HepG2 (cell line): ENCODE results near the gene MYH10. TPM values are rescaled to one million over a fixed set of nuclear protein-coding genes. Genes with fewer than 3 reads are reported as not detected.

ENCODE experiments used
- AGO1 ChIP-seq: fragments of 200-400 bp; formaldehyde crosslinking; IDR thresholded peaks from 2 replicates; pipeline ENCODE4 v1.6.1; 2017; ENCODE audit warnings: mild to moderate bottlenecking, low read depth, low read length, moderate library complexity; ENCODE audit not compliant: poor library complexity, severe bottlenecking
- EP300 ChIP-seq, 3 experiments: sonication (generic) in 1 of 3; formaldehyde crosslinking in 1 of 3; IDR thresholded peaks; 2 replicates each; pipeline versions ENCODE4 v1.5.1 to v1.6.1; 2011 to 2020; ENCODE audit warnings: low read depth in 2 of 3, low read length in 2 of 3, borderline replicate concordance in 1 of 3, improper control_type of control experiment in 1 of 3, mild to moderate bottlenecking in 1 of 3, missing genetic modification reagents in 1 of 3, moderate library complexity in 1 of 3
- NR1H2 ChIP-seq: sonication (generic); formaldehyde crosslinking; IDR thresholded peaks from 2 replicates; pipeline ENCODE4 v1.8.1; 2022; ENCODE audit warnings: low read depth, missing genetic modification reagents, borderline replicate concordance
- REPIN1 ChIP-seq: sonication (generic); formaldehyde crosslinking; IDR thresholded peaks from 2 replicates; pipeline ENCODE4 v1.8.0; 2022; ENCODE audit warnings: missing genetic modification reagents, low read depth, mild to moderate bottlenecking, borderline replicate concordance
- SIN3B ChIP-seq: fragments of 150-350 bp; IDR thresholded peaks from 2 replicates; pipeline ENCODE4 v1.6.1; 2014; ENCODE audit warnings: low read length
- TBX3 ChIP-seq: fragments of 450-650 bp; IDR thresholded peaks from 2 replicates; pipeline ENCODE4 v1.6.1; 2017; ENCODE audit warnings: antibody characterized with exemption, mild to moderate bottlenecking, inconsistent platforms, borderline replicate concordance
- TEF ChIP-seq: sonication (generic); formaldehyde crosslinking; IDR thresholded peaks from 2 replicates; pipeline ENCODE4 v1.5.0; 2020; ENCODE audit warnings: missing genetic modification reagents
- TOE1 ChIP-seq: sonication (generic); formaldehyde crosslinking; IDR thresholded peaks from 2 replicates; pipeline ENCODE4 v1.4.0; 2020; ENCODE audit warnings: mild to moderate bottlenecking, missing genetic modification reagents
- WIZ ChIP-seq: sonication (generic); formaldehyde crosslinking; IDR thresholded peaks from 2 replicates; pipeline ENCODE4 v1.5.1; 2020; ENCODE audit warnings: mild to moderate bottlenecking, missing genetic modification reagents
- ZNF10 ChIP-seq: sonication (generic); formaldehyde crosslinking; IDR thresholded peaks from 2 replicates; pipeline ENCODE4 v1.4.0; 2020; ENCODE audit warnings: mild to moderate bottlenecking, low read depth, missing genetic modification reagents, borderline replicate concordance
- ZNF747 ChIP-seq: sonication (generic); formaldehyde crosslinking; IDR thresholded peaks from 2 replicates; pipeline ENCODE4 v1.8.1; 2023; ENCODE audit warnings: missing genetic modification reagents, mild to moderate bottlenecking, borderline replicate concordance
- polyA plus RNA-seq, 8 experiments: library from polyadenylated mRNA; depleted of rRNA in 3 of 8; stranded (reverse) in 7 of 8; unstranded in 1 of 8; fragments of >200 nt; fragmentation: Illumina TruSeq in 4 of 8; extraction: Trizol in 4 of 8; gene quantifications; 2 replicates each; pipeline versions ENCODE4 v1.2.1 to v1.2.3, GENCODE V29; 2011 to 2016; ENCODE audit warnings: low read depth in 4 of 8, missing spikeins in 1 of 8, mixed read lengths in 1 of 8; ENCODE audit not compliant: insufficient read depth in 1 of 8
- total RNA-seq, 5 experiments: library from RNA; depleted of rRNA; stranded (reverse); fragments of >200 nt; fragmentation: Illumina TruSeq; extraction: Trizol; gene quantifications; 2 replicates each; pipeline ENCODE4 v1.2.3, GENCODE V29; 2016; ENCODE audit warnings: low read depth in 1 of 5
- TF ChIP-seq, protein P1 (sequence below): sonication (generic); formaldehyde crosslinking; IDR thresholded peaks from 2 replicates; pipeline ENCODE4 v1.5.0; 2020; ENCODE audit warnings: missing genetic modification reagents, mild to moderate bottlenecking, borderline replicate concordance
- TF ChIP-seq, protein P2 (sequence below): sonication (generic); formaldehyde crosslinking; IDR thresholded peaks from one replicate; pipeline ENCODE4 v1.5.1; 2020; ENCODE audit warnings: mild to moderate bottlenecking, missing genetic modification reagents; ENCODE audit errors: not compliant biosample characterization
- TF ChIP-seq, protein P3 (sequence below): sonication (generic); formaldehyde crosslinking; IDR thresholded peaks from 2 replicates; pipeline ENCODE4 v1.4.0; 2020; ENCODE audit warnings: missing genetic modification reagents, borderline replicate concordance

MYH10 gene
- total and polyA plus RNA-seq, 2 of the 13 experiments (the other 11 are each of a cell fraction or from before 2014, with no cell fraction given), result 43.4 to 68.6 TPM

- no peak for TF ChIP-seq ZNF747
- TF ChIP-seq TEF, result no peak
- no peak for TF ChIP-seq WIZ
- no peak for TF ChIP-seq TBX3
- TF ChIP-seq SIN3B, result no peak
- TF ChIP-seq, protein P1, sequence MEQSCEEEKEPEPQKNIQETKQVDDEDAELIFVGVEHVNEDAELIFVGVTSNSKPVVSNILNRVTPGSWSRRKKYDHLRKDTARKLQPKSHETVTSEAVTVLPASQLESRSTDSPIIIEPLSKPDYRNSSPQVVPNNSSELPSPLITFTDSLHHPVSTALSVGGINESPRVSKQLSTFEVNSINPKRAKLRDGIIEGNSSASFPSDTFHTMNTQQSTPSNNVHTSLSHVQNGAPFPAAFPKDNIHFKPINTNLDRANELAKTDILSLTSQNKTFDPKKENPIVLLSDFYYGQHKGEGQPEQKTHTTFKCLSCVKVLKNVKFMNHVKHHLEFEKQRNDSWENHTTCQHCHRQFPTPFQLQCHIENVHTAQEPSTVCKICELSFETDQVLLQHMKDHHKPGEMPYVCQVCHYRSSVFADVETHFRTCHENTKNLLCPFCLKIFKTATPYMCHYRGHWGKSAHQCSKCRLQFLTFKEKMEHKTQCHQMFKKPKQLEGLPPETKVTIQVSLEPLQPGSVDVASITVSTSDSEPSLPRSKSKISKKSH (CRISPR knock-in tag), result no peak
- TF ChIP-seq AGO1, result peak; percentile 25
- TF ChIP-seq, protein P2, sequence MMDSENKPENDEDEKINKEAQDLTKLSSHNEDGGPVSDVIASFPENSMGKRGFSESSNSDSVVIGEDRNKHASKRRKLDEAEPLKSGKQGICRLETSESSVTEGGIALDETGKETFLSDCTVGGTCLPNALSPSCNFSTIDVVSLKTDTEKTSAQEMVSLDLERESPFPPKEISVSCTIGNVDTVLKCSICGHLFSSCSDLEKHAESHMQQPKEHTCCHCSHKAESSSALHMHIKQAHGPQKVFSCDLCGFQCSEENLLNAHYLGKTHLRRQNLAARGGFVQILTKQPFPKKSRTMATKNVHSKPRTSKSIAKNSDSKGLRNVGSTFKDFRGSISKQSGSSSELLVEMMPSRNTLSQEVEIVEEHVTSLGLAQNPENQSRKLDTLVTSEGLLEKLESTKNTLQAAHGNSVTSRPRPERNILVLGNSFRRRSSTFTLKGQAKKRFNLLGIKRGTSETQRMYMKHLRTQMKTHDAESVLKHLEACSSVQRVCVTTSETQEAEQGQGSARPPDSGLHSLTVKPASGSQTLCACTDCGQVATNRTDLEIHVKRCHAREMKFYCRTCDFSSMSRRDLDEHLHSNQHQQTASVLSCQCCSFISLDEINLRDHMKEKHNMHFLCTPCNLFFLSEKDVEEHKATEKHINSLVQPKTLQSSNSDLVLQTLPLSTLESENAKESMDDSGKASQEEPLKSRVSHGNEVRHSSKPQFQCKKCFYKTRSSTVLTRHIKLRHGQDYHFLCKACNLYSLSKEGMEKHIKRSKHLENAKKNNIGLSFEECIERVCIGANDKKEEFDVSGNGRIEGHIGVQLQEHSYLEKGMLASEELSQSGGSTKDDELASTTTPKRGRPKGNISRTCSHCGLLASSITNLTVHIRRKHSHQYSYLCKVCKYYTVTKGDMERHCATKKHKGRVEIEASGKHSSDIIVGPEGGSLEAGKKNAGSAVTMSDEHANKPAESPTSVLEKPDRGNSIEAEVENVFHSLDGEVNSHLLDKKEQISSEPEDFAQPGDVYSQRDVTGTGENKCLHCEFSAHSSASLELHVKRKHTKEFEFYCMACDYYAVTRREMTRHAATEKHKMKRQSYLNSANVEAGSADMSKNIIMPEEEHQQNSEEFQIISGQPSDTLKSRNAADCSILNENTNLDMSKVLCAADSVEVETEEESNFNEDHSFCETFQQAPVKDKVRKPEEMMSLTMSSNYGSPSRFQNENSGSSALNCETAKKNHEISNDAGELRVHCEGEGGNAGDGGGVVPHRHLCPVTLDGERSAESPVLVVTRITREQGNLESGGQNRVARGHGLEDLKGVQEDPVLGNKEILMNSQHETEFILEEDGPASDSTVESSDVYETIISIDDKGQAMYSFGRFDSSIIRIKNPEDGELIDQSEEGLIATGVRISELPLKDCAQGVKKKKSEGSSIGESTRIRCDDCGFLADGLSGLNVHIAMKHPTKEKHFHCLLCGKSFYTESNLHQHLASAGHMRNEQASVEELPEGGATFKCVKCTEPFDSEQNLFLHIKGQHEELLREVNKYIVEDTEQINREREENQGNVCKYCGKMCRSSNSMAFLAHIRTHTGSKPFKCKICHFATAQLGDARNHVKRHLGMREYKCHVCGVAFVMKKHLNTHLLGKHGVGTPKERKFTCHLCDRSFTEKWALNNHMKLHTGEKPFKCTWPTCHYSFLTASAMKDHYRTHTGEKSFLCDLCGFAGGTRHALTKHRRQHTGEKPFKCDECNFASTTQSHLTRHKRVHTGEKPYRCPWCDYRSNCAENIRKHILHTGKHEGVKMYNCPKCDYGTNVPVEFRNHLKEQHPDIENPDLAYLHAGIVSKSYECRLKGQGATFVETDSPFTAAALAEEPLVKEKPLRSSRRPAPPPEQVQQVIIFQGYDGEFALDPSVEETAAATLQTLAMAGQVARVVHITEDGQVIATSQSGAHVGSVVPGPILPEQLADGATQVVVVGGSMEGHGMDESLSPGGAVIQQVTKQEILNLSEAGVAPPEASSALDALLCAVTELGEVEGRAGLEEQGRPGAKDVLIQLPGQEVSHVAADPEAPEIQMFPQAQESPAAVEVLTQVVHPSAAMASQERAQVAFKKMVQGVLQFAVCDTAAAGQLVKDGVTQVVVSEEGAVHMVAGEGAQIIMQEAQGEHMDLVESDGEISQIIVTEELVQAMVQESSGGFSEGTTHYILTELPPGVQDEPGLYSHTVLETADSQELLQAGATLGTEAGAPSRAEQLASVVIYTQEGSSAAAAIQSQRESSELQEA (CRISPR knock-in tag), result no peak
- no peak for TF ChIP-seq NR1H2 (CRISPR knock-in tag)
- TF ChIP-seq ZNF10 (CRISPR knock-in tag), result no peak
- TF ChIP-seq, protein P3, sequence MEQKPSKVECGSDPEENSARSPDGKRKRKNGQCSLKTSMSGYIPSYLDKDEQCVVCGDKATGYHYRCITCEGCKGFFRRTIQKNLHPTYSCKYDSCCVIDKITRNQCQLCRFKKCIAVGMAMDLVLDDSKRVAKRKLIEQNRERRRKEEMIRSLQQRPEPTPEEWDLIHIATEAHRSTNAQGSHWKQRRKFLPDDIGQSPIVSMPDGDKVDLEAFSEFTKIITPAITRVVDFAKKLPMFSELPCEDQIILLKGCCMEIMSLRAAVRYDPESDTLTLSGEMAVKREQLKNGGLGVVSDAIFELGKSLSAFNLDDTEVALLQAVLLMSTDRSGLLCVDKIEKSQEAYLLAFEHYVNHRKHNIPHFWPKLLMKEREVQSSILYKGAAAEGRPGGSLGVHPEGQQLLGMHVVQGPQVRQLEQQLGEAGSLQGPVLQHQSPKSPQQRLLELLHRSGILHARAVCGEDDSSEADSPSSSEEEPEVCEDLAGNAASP (CRISPR knock-in tag), result no peak
- TF ChIP-seq TOE1, result no peak
- TF ChIP-seq EP300 (IDR thresholded peaks at IDR 0.05; ENCODE audit: low read depth in 2 of 2, low read length in 2 of 2), result no peak
- no peak for TF ChIP-seq EP300 (CRISPR knock-in tag; IDR thresholded peaks at IDR 0.05; ENCODE audit: borderline replicate concordance)
- no peak for TF ChIP-seq REPIN1 (CRISPR knock-in tag)
Observed at GRCh38 chr17:8474826-8475225, 155.7 kb downstream of the MYH10 start (continued).
